GM19043 (cell line): ENCODE results near the gene AAMDC.
A peak's percentile ranks its signal among the peaks of the same experiment; 100 is the strongest.
"Not testable (repeated sequence)": the region's sequence is repeated elsewhere in the genome, so short reads cannot be mapped to it uniquely, and the experiment has no call there.

ENCODE experiments used
- ATAC-seq: cut with Tn5 transposase; IDR thresholded peaks from one replicate; pipeline ENCODE4 v1.9.1; 2021; ENCODE audit warnings: low read depth; ENCODE audit not compliant: unreplicated experiment

The AAMDC gene

DNA sequence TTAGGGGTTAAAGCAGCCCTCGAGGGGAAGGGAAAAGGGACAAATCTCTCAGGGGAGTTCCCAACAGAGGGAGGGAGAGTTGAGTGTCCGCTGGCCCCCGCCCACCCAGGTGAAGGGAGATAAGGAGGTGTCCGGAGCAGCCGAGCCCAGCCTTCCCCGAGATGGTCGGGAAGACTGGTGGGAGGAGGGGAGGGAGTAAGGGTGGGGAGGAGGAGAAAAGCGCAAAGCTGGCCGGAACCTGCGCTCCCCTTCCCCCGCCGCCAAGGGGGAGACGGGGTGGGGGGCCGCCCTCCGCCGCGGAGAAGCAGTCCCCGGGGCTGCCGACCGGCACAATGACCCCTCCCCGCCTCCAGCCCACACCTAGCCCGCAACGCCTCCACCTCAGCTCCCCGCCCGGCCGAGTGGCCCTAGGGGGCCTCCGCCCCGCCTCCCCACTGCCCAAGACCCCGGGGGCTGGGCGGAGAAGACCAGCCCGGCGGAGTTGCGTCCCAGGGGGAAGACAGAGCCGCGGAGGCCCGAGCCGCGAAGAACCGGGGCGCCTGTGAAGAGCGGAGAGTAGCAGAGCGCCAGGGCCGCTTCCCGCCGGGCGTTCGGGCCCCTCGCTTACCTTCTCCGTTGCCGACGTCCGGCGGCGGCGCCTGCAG lies 901 bp upstream of the AAMDC start:
- ATAC-seq: peak; percentile 5

DNA sequence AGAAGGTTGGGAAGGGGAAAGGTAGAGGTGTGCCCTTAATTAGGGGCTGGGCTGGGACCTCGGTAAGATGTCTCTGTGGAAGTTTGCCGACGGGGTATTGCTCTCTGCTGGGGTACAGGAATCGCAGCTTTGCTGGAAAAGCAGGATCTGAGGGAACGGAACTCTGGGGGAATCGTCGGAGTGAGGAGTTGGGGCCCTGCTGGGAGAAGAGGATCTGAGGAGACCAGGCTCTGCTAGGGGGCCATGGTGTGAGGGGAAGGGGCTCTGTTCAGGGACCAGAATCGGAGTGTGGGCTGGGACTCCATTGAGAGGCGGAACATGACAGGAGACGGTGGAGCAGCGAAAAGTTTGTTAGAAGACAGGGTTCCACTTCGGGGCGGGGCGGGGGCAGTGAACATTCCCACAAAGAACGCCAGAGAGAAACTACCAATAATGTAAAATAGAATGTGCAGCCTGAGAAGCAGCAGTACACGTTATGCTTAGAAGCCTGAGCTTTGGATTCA lies 456 bp downstream of the AAMDC start:
- no peak for ATAC-seq

DNA sequence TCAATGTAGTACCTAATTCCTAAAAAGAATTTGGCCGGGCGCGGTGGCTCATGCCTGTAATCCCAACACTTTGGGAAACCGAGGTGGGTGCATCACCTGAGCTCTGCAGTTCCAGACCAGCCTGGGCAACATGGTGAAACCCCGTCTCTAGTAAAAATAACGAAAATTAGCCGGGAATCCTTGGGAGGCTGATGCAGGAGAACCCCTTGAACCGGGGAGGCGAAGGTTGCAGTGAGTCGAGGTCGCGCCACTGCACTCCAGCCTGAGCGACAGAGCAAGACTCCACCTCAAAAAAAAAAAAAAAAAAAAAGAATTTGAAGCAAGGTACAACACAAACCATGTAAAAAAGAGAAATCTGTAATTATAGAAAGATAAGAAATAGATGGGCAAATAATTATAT lies 1.2 kb downstream of the AAMDC start:
- ATAC-seq: not testable (repeated sequence)

DNA sequence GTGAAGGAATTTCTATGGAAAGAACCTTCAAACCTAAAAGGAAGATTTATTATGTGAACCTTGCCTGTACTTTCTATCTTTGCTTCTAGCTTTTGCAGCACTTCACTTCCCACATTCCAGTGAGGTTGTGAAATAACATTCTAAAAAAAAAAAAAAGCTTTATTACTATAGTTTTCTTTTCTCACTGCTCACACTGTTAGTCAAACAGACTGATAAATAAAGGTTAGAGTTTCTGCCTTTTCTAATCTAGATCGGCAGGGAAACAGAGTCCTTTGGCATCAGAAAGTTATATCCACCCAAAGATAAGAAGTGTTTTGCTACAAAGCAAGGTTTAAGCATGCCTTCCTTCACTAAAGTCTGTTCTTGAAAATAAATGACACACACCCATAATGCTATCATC lies 2.8 kb downstream of the AAMDC start:
- no peak for ATAC-seq

DNA sequence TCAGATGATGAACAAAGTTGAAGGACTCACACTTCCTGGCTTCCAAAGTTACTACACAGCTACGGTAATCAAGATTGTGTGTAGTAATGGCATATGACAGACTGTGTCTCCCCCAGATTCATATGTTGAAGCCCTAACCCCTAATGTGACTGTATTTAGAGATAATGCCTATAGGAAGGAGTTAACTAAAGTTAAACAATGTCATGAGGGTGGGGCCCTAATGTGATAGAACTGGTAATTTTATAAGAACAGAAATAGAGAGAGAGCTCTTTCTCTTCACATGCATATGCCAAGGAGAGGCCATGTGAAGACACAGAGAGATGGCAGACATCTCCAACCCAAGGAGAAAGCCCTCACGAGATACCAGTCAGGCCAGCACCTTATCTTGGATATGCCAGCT lies 8.0 kb downstream of the AAMDC start:
- ATAC-seq: no peak

DNA sequence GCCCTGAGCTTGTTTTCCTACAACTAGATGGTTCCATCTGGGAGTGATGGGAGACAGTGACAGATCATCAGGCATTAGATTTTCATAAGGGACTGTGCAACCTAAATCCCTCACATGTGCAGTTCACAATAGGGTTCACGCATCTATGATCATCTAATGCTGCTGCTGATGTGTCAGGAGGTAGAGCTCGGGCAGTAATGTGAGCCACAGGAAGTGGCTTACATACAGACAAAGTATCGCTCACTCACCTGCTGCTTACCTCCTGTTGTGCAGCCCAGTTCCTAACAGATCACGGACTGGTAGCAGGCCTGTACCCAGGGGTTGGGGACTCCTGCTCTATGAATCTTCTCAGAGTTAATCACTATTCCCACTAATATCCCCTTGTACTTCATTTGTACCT lies 12.4 kb downstream of the AAMDC start:
- ATAC-seq: no peak

DNA sequence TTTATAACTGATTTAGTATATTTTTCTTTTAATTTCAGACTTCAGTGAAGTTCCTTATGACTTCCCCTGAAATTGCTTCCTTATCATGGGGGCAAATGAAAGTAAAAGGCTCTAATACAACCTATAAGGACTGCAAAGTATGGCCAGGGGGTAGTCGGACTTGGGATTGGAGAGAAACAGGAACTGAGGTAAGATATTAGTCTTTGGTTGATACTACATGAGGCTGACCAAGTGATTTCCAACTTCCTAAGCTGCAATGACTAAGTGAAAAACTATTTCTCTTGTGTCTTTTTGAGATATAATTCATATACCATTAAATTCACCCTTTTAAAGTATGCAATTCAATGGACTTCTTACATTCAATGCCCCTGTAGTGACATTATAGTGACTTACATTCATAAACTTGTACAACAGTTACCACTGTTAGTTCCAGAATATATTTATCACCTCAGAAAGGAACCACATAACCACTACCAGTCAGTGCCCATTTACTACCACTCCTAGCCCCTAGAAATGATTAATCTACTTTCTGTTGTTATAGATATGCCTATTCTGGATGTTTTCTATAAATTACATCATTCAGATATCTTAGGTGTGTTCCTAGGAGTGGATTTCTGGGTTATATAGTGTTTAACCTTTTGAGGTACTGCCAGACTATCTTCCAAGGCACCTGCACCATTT lies 21.6 kb downstream of the AAMDC start:
- ATAC-seq: no peak

DNA sequence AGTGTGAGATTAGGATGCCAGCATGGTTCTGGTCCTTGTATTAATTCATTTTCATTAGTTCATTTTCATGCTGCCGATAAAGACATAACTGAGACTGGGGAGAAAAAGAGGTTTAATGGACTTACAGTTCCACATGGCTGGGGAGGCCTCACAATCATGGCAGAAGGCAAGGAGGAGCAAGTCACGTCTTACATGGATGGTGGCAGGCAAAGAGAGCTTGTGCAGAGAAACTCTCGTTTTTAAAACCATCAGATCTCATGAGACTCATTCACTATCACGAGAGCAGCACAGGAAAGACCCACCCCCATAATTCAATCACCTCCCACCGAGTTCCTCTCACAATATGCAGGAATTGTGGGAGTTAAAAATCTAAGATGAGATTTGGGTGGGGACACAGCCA lies 22.8 kb downstream of the AAMDC start:
- not testable (repeated sequence) for ATAC-seq

DNA sequence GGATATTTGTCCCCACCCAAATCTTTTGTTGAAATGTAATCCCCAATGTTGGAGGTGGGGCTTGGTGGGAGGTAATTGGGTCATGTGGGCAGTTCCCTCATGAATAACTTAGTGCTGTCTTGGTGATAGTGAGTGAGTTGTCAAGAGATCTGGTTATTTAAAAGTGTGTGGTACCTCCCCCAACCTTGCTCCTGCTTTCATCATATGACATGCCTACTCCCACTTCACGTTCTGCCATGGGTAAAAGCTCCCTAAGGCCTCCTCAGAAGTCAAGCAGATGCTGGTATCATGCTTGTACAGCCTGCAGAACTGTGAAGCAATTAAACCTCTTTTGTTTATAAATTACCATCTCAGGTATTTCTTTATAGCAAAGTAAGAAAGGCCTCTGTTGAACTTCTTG lies 30.6 kb downstream of the AAMDC start:
- no peak for ATAC-seq

DNA sequence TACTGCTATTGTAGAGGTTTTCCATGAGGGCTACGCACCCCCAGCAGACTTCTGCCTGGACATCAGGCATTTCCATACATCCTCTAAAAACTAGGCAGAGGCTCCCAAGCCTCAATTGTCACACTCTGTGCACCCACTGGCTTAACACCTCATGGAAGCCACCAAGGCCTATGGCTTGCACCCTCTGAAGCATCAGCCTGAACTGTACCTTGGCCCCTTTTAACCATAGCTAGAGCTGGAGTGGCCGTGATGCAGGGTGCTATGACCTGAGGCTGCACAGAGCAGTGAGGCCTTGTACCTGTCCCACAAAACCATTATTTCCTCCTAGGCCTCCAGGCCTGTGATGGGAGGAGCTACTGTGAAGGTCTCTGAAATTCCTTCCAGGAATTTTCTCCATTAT lies 33.9 kb downstream of the AAMDC start:
- ATAC-seq: no peak

DNA sequence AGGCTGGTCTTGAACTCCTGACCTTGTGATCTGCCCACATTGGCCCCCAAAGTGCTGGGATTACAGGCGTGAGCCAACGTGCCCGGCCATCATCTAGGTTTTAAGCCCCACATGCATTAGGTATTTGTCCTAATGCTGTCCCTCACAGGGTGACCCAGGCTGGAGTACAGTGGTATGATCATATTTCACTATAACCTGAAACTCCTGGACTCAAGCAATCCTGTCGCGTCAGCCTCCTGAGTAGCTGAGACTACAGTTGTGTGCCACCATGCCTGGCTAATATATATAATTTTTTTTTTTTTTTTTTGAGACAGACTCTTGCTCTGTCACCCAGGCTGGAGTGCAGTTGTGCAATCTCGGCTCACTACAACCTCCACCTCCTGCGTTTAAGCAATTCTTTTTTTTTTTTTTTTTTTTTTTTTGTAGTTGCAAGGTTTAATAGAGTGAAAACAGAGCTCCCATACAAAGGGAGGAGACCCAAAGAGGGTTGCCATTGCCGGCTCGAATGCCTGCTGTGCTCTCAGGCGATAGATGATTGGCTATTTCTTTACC lies 37.0 kb downstream of the AAMDC start:
- not testable (repeated sequence) for ATAC-seq

DNA sequence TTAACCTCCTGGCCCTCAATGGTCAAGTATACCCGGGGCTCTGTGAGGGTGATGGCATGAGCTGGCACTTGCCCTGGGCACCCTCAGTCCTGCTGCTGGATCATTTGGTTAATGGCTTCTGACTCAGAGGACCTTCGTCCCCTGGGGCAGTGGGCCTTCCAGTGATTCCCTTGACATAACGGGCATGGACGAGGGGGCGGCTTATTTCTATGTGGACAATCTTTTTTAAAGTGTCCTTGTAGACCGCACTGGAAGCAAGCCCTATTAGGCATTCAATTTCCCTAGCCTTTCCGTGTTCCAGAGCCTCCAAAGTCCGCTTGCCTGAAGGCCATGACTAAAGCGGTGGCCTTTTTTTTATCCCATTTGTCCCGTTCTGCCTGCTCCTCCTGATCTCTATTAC lies 40.5 kb downstream of the AAMDC start:
- not testable (repeated sequence) for ATAC-seq

DNA sequence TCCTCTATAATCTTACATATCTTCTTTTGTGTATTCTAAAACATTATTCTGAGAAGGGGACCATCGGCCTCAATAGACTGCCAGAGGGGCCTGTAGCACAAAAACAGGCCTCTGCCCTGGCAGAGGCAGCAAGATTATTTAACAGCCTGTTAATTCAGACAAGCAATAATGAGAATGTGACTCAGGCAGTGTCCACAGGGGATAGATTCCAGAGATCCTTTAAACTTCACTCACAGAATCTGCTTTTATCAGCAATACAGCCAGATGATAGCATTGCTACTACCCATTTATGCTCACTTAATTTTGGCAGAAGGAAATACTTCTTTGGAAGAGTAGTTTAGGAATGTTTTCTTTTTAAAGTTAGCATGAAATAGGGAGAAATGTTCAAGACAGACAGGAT lies 44.9 kb downstream of the AAMDC start:
- no peak for ATAC-seq

DNA sequence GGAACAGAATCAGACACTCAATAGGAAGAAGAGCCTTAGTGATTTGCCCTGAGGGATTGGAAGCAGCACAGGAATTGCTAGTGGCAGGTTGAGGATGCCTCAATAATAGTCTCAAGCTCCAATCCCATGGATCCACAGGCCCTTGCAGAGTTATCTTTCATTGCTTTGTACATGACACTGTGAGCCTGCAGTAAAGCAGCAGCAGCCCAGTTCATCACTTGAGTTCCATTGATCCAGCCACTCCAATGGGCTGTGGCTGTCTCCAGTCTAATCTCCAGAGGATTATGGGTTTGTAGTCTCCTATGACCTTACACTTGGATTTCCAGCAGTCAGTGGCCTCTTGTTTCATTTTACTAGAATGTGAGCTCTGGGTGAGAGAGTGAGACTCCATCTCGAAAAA lies 45.4 kb downstream of the AAMDC start:
- ATAC-seq: no peak

DNA sequence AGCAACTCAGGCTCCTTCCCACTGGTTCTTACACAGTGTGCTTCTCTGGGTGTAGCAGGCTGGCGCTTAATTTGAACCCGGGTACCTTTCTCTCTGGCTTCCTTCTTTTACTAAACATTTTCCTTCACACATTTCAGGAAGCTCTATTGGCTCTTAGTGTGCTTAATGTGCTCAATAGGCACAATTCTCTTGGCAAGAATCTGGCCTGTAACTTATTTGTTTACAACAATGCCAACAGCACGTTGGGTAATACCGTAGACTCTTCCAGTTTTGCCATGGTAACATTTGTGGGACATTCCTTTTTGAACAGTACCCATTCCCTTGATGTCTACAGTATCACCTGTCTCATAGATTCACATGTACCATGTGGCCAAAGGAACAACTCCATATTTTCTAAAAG lies 47.8 kb downstream of the AAMDC start:
- ATAC-seq: no peak

DNA sequence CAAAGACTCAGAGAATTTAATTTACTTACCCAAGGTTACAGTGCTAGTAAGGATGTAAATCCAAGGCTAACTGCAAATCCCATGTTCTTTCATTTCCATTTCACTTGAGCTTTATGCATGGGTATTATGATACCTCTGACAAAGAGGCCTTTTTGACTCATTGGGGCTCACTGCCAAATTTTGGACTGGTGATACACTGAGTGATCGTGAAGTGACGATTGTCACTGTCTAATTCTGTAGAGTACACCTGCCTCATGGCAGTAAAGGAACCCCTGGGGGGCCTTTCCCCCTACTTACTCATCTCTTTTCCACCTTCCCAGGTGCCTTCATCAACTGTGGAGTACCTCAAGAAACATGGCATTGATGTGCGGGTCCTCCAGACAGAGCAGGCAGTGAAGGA lies 50.9 kb downstream of the AAMDC start:
- ATAC-seq: no peak

DNA sequence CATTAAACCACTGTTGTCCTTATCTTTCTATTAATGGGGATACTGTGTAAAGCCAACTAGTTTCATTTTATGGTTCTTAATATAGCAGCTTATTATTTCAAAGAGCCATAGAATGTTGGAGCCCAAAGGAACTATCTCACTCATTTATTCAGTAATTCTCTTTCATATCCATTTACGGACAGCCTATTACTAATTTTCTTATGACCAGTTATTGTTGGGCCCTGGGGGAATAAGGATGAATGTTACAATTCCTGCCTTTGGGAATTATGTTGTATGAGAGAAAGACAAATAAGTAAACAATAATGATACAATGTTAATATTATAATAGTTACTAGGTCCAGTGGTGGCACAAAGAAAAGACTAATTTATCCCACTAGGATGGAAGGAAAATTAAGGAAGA lies 52.4 kb downstream of the AAMDC start:
- ATAC-seq: no peak

DNA sequence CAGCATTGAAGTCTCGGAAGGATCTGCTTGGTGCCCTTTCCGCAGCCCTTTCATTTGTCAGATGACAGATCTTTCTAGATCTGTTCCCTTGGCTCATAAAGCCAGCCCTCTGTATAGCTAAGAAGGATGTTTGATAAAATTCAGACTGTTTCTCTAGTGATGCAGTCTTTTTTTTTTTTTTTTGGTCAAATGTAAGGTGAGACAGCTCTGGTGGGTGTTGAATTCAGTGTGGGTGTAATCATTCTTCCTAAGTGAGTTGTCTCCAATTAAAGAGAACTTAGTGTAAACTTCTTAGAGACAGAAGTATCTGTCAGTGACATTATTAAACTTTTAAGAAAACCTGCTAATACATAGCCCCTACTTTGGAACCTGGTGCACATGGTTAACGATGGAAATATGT lies 53.3 kb downstream of the AAMDC start:
- no peak for ATAC-seq

DNA sequence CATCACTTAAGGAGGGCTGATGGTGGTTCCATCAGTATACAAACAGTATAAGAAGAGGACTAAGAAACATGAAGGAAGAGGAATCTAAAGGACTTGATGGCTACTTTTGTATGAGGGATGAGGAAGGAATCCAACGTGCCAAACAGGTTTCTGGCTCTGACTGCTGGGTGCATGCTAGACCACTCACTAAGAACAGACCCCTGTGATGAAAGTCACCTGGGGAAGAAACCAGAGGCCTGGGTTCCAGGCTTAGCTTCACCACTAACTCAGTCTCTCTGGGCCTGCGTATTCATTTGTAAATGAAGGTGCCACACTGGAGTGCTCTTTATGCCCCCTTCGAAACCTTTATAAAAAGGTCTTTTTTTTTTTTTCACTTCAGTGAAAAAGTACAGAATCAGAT lies 55.1 kb downstream of the AAMDC start:
- ATAC-seq: no peak

DNA sequence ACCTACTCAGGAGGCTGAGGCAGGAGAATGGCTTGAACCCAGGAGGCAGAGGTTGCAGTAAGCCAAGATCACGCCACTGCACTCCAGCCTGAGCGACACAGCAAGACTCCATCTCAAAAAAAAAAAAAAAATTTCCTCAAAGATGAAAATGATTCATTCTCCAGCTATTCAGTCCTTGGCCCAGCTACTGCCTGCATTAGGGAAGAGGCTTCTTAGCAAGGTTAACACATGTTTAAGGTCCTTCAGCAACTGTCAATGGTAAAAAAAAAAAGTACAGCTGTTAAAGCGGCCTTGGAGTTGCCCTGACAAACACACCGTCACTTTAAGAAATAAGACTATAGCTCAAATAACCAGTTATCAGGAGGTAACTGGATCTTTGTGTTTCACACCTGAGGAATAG lies 57.3 kb downstream of the AAMDC start:
- ATAC-seq: not testable (repeated sequence)

DNA sequence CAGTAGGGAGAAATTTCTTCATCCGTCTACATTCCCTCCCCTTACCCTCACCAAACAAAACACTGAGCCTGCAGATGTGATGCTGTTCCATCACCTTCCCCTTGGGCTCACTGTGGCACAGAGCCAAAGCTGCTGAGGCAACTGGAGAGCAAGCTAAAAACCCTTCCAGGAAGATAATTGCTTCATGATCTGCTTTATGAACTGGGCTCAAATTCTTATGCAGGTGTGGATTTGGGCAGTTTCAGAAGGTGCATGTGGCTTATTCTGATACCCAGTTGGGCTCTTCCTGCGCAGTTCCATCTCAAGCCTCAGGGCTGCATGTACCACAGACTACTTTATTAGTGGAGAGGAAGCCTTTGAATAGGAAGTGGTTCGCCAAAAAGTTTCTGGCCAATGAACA lies 58.3 kb downstream of the AAMDC start:
- peak; percentile 79 for ATAC-seq

DNA sequence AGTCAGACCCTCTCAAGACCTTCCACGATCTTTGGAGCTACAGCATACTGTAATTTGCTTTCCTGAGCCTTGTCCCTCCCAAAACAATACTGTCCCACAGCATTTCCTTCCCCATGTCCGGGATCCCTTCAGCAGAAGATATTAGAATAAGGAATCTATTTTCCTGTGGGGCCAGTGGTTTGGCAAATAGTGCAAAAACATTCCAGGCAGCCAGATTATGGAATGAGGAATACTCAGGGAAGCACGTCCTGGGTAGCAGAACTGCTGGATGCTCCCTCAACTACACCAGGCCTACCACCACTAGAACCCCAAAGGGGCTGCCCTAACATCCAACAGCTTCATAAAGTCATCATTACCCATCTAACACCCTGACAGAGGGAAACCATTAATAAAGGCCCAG lies 61.5 kb downstream of the AAMDC start:
- ATAC-seq: no peak
